GM23338 (cell line): Measurements from ENCODE around the gene OBSCN. TPM values are rescaled to one million over a fixed set of nuclear protein-coding genes. Genes with fewer than 3 reads are reported as not detected.

ENCODE experiments used
- ATAC-seq: fragments of 200-7000 bp; cut with Tn5 transposase; 3 replicates; pipeline ENCODE4 v1.9.1; 2020
- DNase-seq: peaks from one replicate; pipeline ENCODE4 v3.0.0-alpha.2; 2015; ENCODE audit warnings: low spot score
- H2AFZ ChIP-seq: fragments of 200-600 bp; sonication (generic); 2 replicates; pipeline ENCODE4 v1.8.0; 2016; ENCODE audit warnings: antibody characterized with exemption, mild to moderate bottlenecking, moderate library complexity
- H3F3A ChIP-seq: fragments of 200-600 bp; sonication (generic); replicated peaks from 2 replicates; pipeline ENCODE4 v1.8.0; 2017; ENCODE audit warnings: antibody characterized with exemption, mixed run types, low read depth
- H3K27ac ChIP-seq: fragments of 200-600 bp; sonication (generic); 2 replicates; pipeline ENCODE4 v1.6.1; 2016; ENCODE audit warnings: low read depth
- H3K27me3 ChIP-seq: fragments of 200-600 bp; sonication (generic); 2 replicates; pipeline ENCODE4 v1.8.0; 2016; ENCODE audit warnings: mild to moderate bottlenecking, mixed run types, moderate library complexity; ENCODE audit not compliant: insufficient read depth
- H3K36me3 ChIP-seq: fragments of 200-600 bp; sonication (generic); 2 replicates; pipeline ENCODE4 v1.8.0; 2016; ENCODE audit warnings: mild to moderate bottlenecking; ENCODE audit not compliant: insufficient read depth
- H3K4me1 ChIP-seq: fragments of 200-600 bp; sonication (generic); 2 replicates; pipeline ENCODE4 v1.8.0; 2016; ENCODE audit warnings: mild to moderate bottlenecking, moderate library complexity; ENCODE audit not compliant: insufficient read depth
- H3K4me2 ChIP-seq: fragments of 200-600 bp; sonication (generic); 2 replicates; pipeline ENCODE4 v1.7.1; 2017; ENCODE audit warnings: mixed run types
- H3K4me3 ChIP-seq: fragments of 200-600 bp; sonication (generic); 2 replicates; pipeline ENCODE4 v1.6.1; 2016; ENCODE audit warnings: mixed run types
- H3K79me2 ChIP-seq: fragments of 200-600 bp; sonication (generic); replicated peaks from 2 replicates; pipeline ENCODE4 v1.8.0; 2017; ENCODE audit warnings: mild to moderate bottlenecking; ENCODE audit not compliant: insufficient read depth
- H3K9me2 ChIP-seq: fragments of 200-600 bp; sonication (generic); 2 replicates; pipeline ENCODE4 v1.8.0; 2017; ENCODE audit not compliant: insufficient read depth
- H4K20me1 ChIP-seq: fragments of 200-600 bp; sonication (generic); replicated peaks from 2 replicates; pipeline ENCODE4 v1.8.0; 2017; ENCODE audit warnings: mild to moderate bottlenecking; ENCODE audit not compliant: insufficient read depth
- H3K27ac Mint-ChIP-seq: 2 replicates; pipeline ENCODE4 v1.8.0; 2020; ENCODE audit warnings: inconsistent platforms, mild to moderate bottlenecking, moderate library complexity, mixed read lengths
- H3K27me3 Mint-ChIP-seq: 3 replicates; pipeline ENCODE4 v1.8.0; 2022; ENCODE audit warnings: low read depth, mild to moderate bottlenecking, moderate library complexity, mixed read lengths, inconsistent platforms; ENCODE audit not compliant: insufficient read depth, poor library complexity
- H3K36me3 Mint-ChIP-seq: 3 replicates; pipeline ENCODE4 v1.8.0; 2021; ENCODE audit warnings: low read depth, mild to moderate bottlenecking, inconsistent platforms, moderate library complexity, mixed read lengths
- H3K4me1 Mint-ChIP-seq: 3 replicates; pipeline ENCODE4 v1.8.0; 2020; ENCODE audit warnings: mild to moderate bottlenecking, inconsistent platforms, mixed read lengths
- H3K4me3 Mint-ChIP-seq: 3 replicates; pipeline ENCODE4 v1.8.0; 2021; ENCODE audit warnings: moderate library complexity, mild to moderate bottlenecking, inconsistent platforms, mixed read lengths
- H3K9me3 Mint-ChIP-seq: 3 replicates; pipeline ENCODE4 v1.8.0; 2020; ENCODE audit warnings: moderate library complexity, mild to moderate bottlenecking, inconsistent platforms, mixed read lengths
- CREB1 ChIP-seq: fragments of 250-450 bp; sonication (Bioruptor Pico); IDR thresholded peaks from 2 replicates; pipeline ENCODE4 v1.5.0; 2020; ENCODE audit warnings: low read depth, mild to moderate bottlenecking, moderate library complexity
- ETS1 ChIP-seq: IDR thresholded peaks from 2 replicates; pipeline ENCODE4 v1.6.1; 2016; ENCODE audit warnings: antibody characterized with exemption
- EZH2 ChIP-seq: fragments of 200-600 bp; sonication (generic); IDR thresholded peaks from one replicate; pipeline ENCODE4 v1.8.0; 2017; ENCODE audit warnings: antibody characterized with exemption, mild to moderate bottlenecking, low read depth; ENCODE audit not compliant: unreplicated experiment
- EZH2phosphoT487 ChIP-seq: fragments of 200-600 bp; sonication (generic); IDR thresholded peaks from one replicate; pipeline ENCODE4 v1.8.1; 2018; ENCODE audit warnings: antibody characterized with exemption; ENCODE audit not compliant: unreplicated experiment
- JUNB ChIP-seq: IDR thresholded peaks from one replicate; pipeline ENCODE4 v1.6.1; 2016; ENCODE audit warnings: antibody characterized with exemption; ENCODE audit not compliant: unreplicated experiment
- NANOG ChIP-seq: IDR thresholded peaks from 2 replicates; pipeline ENCODE4 v1.6.1; 2016; ENCODE audit warnings: antibody characterized with exemption, borderline replicate concordance
- POLR2AphosphoS5 ChIP-seq: IDR thresholded peaks from 2 replicates; pipeline ENCODE4 v1.6.1; 2016; ENCODE audit warnings: antibody characterized with exemption, low read depth
- STAT1 ChIP-seq: IDR thresholded peaks from one replicate; pipeline ENCODE4 v1.6.1; 2016; ENCODE audit warnings: antibody characterized with exemption; ENCODE audit not compliant: unreplicated experiment
- ZNF331 ChIP-seq: fragments of 250-450 bp; sonication (Bioruptor Pico); IDR thresholded peaks from 2 replicates; pipeline ENCODE4 v1.5.0; 2020; ENCODE audit warnings: low read depth, mild to moderate bottlenecking, moderate library complexity
- ZNF462 ChIP-seq: fragments of 250-450 bp; sonication (Bioruptor Pico); IDR thresholded peaks from 2 replicates; pipeline ENCODE4 v1.5.0; 2020; ENCODE audit warnings: mild to moderate bottlenecking, moderate library complexity
- polyA plus RNA-seq: library from polyadenylated mRNA; unstranded; fragments of >200 nt; fragmentation: Nextera tagmentation; extraction: Ambion mirVana; gene quantifications from 2 replicates; pipeline ENCODE4 v1.2.1, GENCODE V29; 2016
- total RNA-seq: library from RNA; depleted of rRNA; stranded (reverse); fragments of >200 nt; shearing (Covaris generic); gene quantifications from 2 replicates; pipeline ENCODE4 v1.2.3, GENCODE V29; 2014
- TF ChIP-seq, protein P1 (sequence below): IDR thresholded peaks from one replicate; pipeline ENCODE4 v1.6.1; 2018; ENCODE audit warnings: antibody characterized with exemption; ENCODE audit not compliant: unreplicated experiment

OBSCN gene
- total and polyA plus RNA-seq, 2 experiments from 2014 or later: 8.4 to 38.5 TPM

DNA sequence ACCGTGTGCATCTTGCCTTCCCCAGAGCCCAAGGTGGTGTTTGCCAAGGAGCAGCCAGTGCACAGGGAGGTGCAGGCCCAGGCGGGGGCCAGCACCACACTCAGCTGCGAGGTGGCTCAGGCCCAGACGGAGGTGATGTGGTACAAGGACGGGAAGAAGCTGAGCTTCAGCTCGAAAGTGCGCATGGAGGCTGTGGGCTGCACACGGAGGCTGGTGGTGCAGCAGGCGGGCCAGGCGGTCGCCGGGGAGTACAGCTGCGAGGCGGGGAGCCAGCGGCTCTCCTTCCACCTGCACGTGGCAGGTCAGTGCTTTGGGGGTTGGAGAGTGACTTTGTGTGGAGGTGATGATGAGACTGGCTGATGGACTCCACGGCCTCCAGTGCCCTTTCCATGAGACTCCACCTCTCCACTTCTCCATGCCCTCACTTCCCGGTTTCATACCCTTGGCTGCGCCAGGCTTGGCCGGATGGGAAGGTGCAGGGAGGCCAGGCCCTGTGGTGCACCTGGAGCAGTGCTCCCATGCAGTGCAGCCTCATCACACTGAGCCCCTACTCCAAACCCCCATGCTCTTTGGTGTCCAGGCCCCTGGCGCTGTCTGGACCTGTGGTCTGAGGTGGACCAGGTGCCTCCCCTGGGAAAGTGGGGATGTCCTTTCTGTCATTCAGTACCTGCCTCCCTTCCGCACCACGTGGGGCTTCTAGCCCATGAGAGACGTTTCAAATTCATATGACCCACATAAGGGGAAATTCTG, 49.0 kb downstream of the OBSCN start (continued):
- TF ChIP-seq NANOG (no peak), CREB1 (CRISPR knock-in tag) (no peak), ETS1 (no peak)

- Histone ChIP-seq H3K79me2 (no peaks in the 10 kb centered on the region), H3K27ac (no peak overlapping the region), H3F3A (no peaks in the 10 kb centered on the region), H3K4me1 (no peaks in the 10 kb centered on the region), H4K20me1 (no peaks in the 10 kb centered on the region; the same call in 1 of the 2 replicates), H3K4me3 (no peak overlapping the region), H3K9me2 (no peaks in the 10 kb centered on the region), H3K36me3 (peaks cover 8% of the 10 kb centered on the region; the same call in 1 of the 2 replicates), H3K27me3 (no peaks in the 10 kb centered on the region), H2AFZ (no peak overlapping the region), H3K4me2 (no peak overlapping the region)
- peaks cover 4% of the 10 kb centered on the region for H3K27me3 Mint-ChIP-seq
- H3K27ac Mint-ChIP-seq: no peak overlapping the region
- no peak overlapping the region for H3K4me3 Mint-ChIP-seq
- peaks cover 10% of the 10 kb centered on the region for H3K9me3 Mint-ChIP-seq
- no peaks in the 10 kb centered on the region; the same call in 2 of the 3 replicates for H3K4me1 Mint-ChIP-seq
- DNase-seq: no peak
- peaks cover 51% of the 10 kb centered on the region for H3K36me3 Mint-ChIP-seq
- no peak for ATAC-seq
- TF ChIP-seq ZNF331 (CRISPR knock-in tag) (no peak), CREB1 (CRISPR knock-in tag) (no peak), JUNB (no peak), NANOG (no peak), EZH2 (no peak), ZNF462 (CRISPR knock-in tag) (no peak), STAT1 (no peak), EZH2phosphoT487 (no peak), POLR2AphosphoS5 (no peak), ETS1 (no peak)
- TF ChIP-seq, protein P1, sequence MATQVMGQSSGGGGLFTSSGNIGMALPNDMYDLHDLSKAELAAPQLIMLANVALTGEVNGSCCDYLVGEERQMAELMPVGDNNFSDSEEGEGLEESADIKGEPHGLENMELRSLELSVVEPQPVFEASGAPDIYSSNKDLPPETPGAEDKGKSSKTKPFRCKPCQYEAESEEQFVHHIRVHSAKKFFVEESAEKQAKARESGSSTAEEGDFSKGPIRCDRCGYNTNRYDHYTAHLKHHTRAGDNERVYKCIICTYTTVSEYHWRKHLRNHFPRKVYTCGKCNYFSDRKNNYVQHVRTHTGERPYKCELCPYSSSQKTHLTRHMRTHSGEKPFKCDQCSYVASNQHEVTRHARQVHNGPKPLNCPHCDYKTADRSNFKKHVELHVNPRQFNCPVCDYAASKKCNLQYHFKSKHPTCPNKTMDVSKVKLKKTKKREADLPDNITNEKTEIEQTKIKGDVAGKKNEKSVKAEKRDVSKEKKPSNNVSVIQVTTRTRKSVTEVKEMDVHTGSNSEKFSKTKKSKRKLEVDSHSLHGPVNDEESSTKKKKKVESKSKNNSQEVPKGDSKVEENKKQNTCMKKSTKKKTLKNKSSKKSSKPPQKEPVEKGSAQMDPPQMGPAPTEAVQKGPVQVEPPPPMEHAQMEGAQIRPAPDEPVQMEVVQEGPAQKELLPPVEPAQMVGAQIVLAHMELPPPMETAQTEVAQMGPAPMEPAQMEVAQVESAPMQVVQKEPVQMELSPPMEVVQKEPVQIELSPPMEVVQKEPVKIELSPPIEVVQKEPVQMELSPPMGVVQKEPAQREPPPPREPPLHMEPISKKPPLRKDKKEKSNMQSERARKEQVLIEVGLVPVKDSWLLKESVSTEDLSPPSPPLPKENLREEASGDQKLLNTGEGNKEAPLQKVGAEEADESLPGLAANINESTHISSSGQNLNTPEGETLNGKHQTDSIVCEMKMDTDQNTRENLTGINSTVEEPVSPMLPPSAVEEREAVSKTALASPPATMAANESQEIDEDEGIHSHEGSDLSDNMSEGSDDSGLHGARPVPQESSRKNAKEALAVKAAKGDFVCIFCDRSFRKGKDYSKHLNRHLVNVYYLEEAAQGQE: no peak
These were observed 50.6 kb downstream of the OBSCN start for GRCh38 chr1:228258486-228258885.
